GM23338 (cell line): ENCODE results near the gene NTM. TPM values are rescaled to one million over a fixed set of nuclear protein-coding genes. Genes with fewer than 3 reads are reported as not detected.

Experiments
- CREB1 ChIP-seq: fragments of 250-450 bp; sonication (Bioruptor Pico); IDR thresholded peaks from 2 replicates; pipeline ENCODE4 v1.5.0; 2020; ENCODE audit warnings: low read depth, mild to moderate bottlenecking, moderate library complexity
- CTCF ChIP-seq, 2 experiments: fragments of 200-600 bp in 1 of 2; sonication (generic) in 1 of 2; conservative IDR thresholded peaks; 2 replicates each; pipeline versions ENCODE4 v1.5.1 to v1.6.1; 2016 to 2017; ENCODE audit warnings: antibody characterized with exemption in 2 of 2, low read depth in 2 of 2, mild to moderate bottlenecking in 2 of 2, moderate library complexity in 1 of 2
- EZH2 ChIP-seq: fragments of 200-600 bp; sonication (generic); IDR thresholded peaks from one replicate; pipeline ENCODE4 v1.8.0; 2017; ENCODE audit warnings: antibody characterized with exemption, mild to moderate bottlenecking, low read depth; ENCODE audit not compliant: unreplicated experiment
- EZH2phosphoT487 ChIP-seq: fragments of 200-600 bp; sonication (generic); IDR thresholded peaks from one replicate; pipeline ENCODE4 v1.8.1; 2018; ENCODE audit warnings: antibody characterized with exemption; ENCODE audit not compliant: unreplicated experiment
- JUNB ChIP-seq: IDR thresholded peaks from one replicate; pipeline ENCODE4 v1.6.1; 2016; ENCODE audit warnings: antibody characterized with exemption; ENCODE audit not compliant: unreplicated experiment
- NANOG ChIP-seq: IDR thresholded peaks from 2 replicates; pipeline ENCODE4 v1.6.1; 2016; ENCODE audit warnings: antibody characterized with exemption, borderline replicate concordance
- POLR2AphosphoS5 ChIP-seq: IDR thresholded peaks from 2 replicates; pipeline ENCODE4 v1.6.1; 2016; ENCODE audit warnings: antibody characterized with exemption, low read depth
- ZNF462 ChIP-seq: fragments of 250-450 bp; sonication (Bioruptor Pico); IDR thresholded peaks from 2 replicates; pipeline ENCODE4 v1.5.0; 2020; ENCODE audit warnings: mild to moderate bottlenecking, moderate library complexity
- polyA plus RNA-seq: library from polyadenylated mRNA; unstranded; fragments of >200 nt; fragmentation: Nextera tagmentation; extraction: Ambion mirVana; gene quantifications from 2 replicates; pipeline ENCODE4 v1.2.1, GENCODE V29; 2016
- total RNA-seq: library from RNA; depleted of rRNA; stranded (reverse); fragments of >200 nt; shearing (Covaris generic); gene quantifications from 2 replicates; pipeline ENCODE4 v1.2.3, GENCODE V29; 2014

Gene NTM
- total and polyA plus RNA-seq, 2 experiments from 2014 or later = 10.6 to 14.6 TPM

GRCh38 chr11:131543389-131544025 is 173.1 kb downstream of the NTM start (continued):
- no peak for TF ChIP-seq ZNF462 (CRISPR knock-in tag)
- no peak for TF ChIP-seq POLR2AphosphoS5
- TF ChIP-seq EZH2 = no peak
- no peak for TF ChIP-seq NANOG
- TF ChIP-seq CTCF (conservative IDR thresholded peaks at IDR 0.05; ENCODE audit: low read depth in 2 of 2) = no peak
- no peak for TF ChIP-seq JUNB
- TF ChIP-seq EZH2phosphoT487 = no peak
- no peak for TF ChIP-seq CREB1
